ENCODE data around the gene ADPRH. TPM values are rescaled to one million over a fixed set of nuclear protein-coding genes. Genes with fewer than 3 reads are reported as not detected.

Gene ADPRH
- total and polyA plus RNA-seq, 2 of the 4 experiments (the other 2 are of a cell fraction): under 0.01 to 0.12 TPM

- Histone ChIP-seq H4K8ac (ENCODE audit: low read depth in 2 of 2, low read length in 2 of 2) (no peak overlapping the region), H3K4me3 (ENCODE audit: insufficient read depth, low read depth, low read length) (no peak overlapping the region), H3K56ac (ENCODE audit: extremely low read depth, insufficient read depth, low read length) (no peak overlapping the region), H4K5ac (ENCODE audit: low read depth, low read length) (no peak overlapping the region), H3K27ac (ENCODE audit: insufficient read depth, low read length) (no peak overlapping the region), H2BK20ac (ENCODE audit: low read depth, low read length) (no peak overlapping the region), H4K91ac (ENCODE audit: insufficient read depth, low read depth, low read length) (no peak overlapping the region), H3K9ac (ENCODE audit: low read depth, low read length) (no peak overlapping the region), H2AK5ac (ENCODE audit: low read depth, low read length) (no peak overlapping the region), H3K4me1 (ENCODE audit: control insufficient read depth, insufficient read depth, low read length) (no peaks in the 10 kb centered on the region), H2AFZ (replicated peaks; ENCODE audit: low read length, poor library complexity) (no peak overlapping the region), H2AK9ac (replicated peaks; ENCODE audit: low read depth, low read length, poor library complexity) (no peak overlapping the region), H3K14ac (replicated peaks; ENCODE audit: low read depth, low read length) (no peak overlapping the region), H2BK120ac (ENCODE audit: low read depth, low read length) (no peak overlapping the region), H3K36me3 (ENCODE audit: control insufficient read depth, insufficient read depth, low read length) (no peaks in the 10 kb centered on the region), H3K79me1 (ENCODE audit: low read depth in 1 of 2, low read length in 2 of 2) (no peaks in the 10 kb centered on the region), H3K9me3 (ENCODE audit: control insufficient read depth, insufficient read depth, low read length) (no peaks in the 10 kb centered on the region), H3K9me1 (ENCODE audit: insufficient read depth, low read length) (no peaks in the 10 kb centered on the region), H3K4ac (ENCODE audit: low read depth, low read length) (no peak overlapping the region), H3K23ac (ENCODE audit: low read depth, low read length) (no peak overlapping the region), H4K20me1 (ENCODE audit: insufficient read depth, low read length) (no peaks in the 10 kb centered on the region), H3K18ac (ENCODE audit: low read depth, low read length) (no peak overlapping the region), H2BK15ac (ENCODE audit: low read depth, low read length) (no peak overlapping the region), H3K27me3 (ENCODE audit: control insufficient read depth, insufficient read depth, low read length) (peaks cover 11% of the 10 kb centered on the region), H3K4me2 (ENCODE audit: low read depth, low read length) (no peak overlapping the region), H2BK5ac (ENCODE audit: low read depth, low read length, poor library complexity, severe bottlenecking) (no peak overlapping the region)
- ChIA-PET CTCF (interaction anchor here (0.6 kb wide), 1 partner anchor 618 kb away, joined by 3 read pairs; no protein-coding TSS in a partner anchor), POLR2A (ENCODE audit: unreplicated experiment) (no interaction called here)
- no TSS peak for BruUV-seq (replicated peaks)
- DNase-seq: no peak
- in situ Hi-C loops (cut with MboI; ENCODE audit: low sequenced_read_pairs): loop anchor here (25.0 kb wide), 1 partner anchor 698 kb away; no protein-coding TSS in a partner anchor
- no peak for TF ChIP-seq MXI1 (IDR thresholded peaks at IDR 0.05; ENCODE audit: borderline replicate concordance, low read depth, low read length)
- no peak for TF ChIP-seq CHD1 (IDR thresholded peaks at IDR 0.05; ENCODE audit: low read depth, low read length)
- TF ChIP-seq USF2 (IDR thresholded peaks at IDR 0.05; ENCODE audit: low read depth, low read length): no peak
- TF ChIP-seq ELK1 (IDR thresholded peaks at IDR 0.05; ENCODE audit: borderline replicate concordance, low read depth, low read length): no peak
- no peak for TF ChIP-seq FOS (IDR thresholded peaks at IDR 0.05; ENCODE audit: low read depth, low read length)
- no peak for TF ChIP-seq MAFK (IDR thresholded peaks at IDR 0.05; ENCODE audit: low read depth, low read length)
- no peak for TF ChIP-seq BHLHE40 (IDR thresholded peaks at IDR 0.05; ENCODE audit: low read depth, low read length)
- no peak for TF ChIP-seq RFX5 (IDR thresholded peaks at IDR 0.05; ENCODE audit: low read depth, low read length)
- TF ChIP-seq SMC3 (IDR thresholded peaks at IDR 0.05; ENCODE audit: low read depth, low read length): no peak
- TF ChIP-seq CTCF (conservative IDR thresholded peaks at IDR 0.05; ENCODE audit: low read depth, low read length): no peak
- no peak for TF ChIP-seq NFE2L2 (IDR thresholded peaks at IDR 0.05; ENCODE audit: low read depth, low read length)
- no peak for TF ChIP-seq RCOR1 (IDR thresholded peaks at IDR 0.05; ENCODE audit: insufficient replicate concordance, low read length)
- dilution Hi-C loops (cut with HindIII; ENCODE audit: low sequenced_read_pairs, unreplicated experiment): no loop called here
- intact Hi-C loops (cut with micrococcal nuclease): no loop called here
- no peak for ATAC-seq (ENCODE audit: low read depth)
- WGBS, 2 experiments (ENCODE audit: extremely low coverage in 2 of 2, insufficient read length in 1 of 2): 89% methylated on average over 7 of the region's 10 CpGs; no CpG with 5 or more reads in 1 of the 2 experiments
These were observed 5.9 kb downstream of the ADPRH start for GRCh38 chr3:119585208-119585607.
